Testis (tissue), 2 donors: ENCODE results near the gene DGKB.

Source experiments
- CTCF ChIP-seq, 3 experiments: fragments of 450-650 bp in 2 of 3; fragments of 200-600 bp in 1 of 3; sonication (generic) in 1 of 3; IDR thresholded peaks; one replicate each; pipeline ENCODE4 v1.5.1; 2016 to 2019; ENCODE audit warnings: antibody characterized with exemption in 3 of 3, mild to moderate bottlenecking in 2 of 3, moderate library complexity in 1 of 3
- POLR2A ChIP-seq: fragments of 450-650 bp; IDR thresholded peaks from one replicate; pipeline ENCODE4 v1.6.1; 2017; ENCODE audit warnings: antibody characterized with exemption, mild to moderate bottlenecking, moderate library complexity

DNA sequence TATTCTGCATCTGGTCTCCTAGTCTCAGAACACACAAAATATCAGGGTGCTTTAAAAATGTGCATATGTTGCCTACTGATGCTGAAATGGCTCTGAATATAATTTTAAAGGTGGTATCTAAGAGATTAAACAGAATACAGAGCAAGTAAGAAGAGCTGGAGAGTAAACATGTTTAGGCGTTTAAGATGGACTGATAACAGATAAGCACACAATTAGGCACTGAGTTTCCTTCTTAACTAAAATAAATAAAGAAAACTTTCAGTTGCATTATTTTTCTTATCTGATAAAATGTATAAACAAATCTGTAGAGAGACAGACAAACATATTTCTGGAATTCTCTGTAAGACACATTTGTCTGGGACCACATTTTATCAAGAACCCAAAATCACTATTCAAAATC lies 35.6 kb upstream of the DGKB start:
- TF ChIP-seq CTCF (IDR thresholded peaks at IDR 0.05) (no peak), POLR2A (no peak)
